Cardiac fibroblast (primary cell): Measurements from ENCODE around the gene RAB34.
A peak's percentile ranks its signal among the peaks of the same experiment; 100 is the strongest.

Experiments used
- DNase-seq, 2 donors: peaks; one replicate each; pipeline versions ENCODE4 v3.0.0 to v3.0.0-alpha.2; 2010; ENCODE audit warnings: low read depth in 2 of 2
- H3K4me3 ChIP-seq, 2 donors: replicated peaks in 1 of 2; 1 replicate in 1 of 2; 2 replicates in 1 of 2; pipeline ENCODE4 v1.5.1; 2011; ENCODE audit warnings: low read depth in 2 of 2, low read length in 2 of 2, mild to moderate bottlenecking in 2 of 2, moderate library complexity in 1 of 2
- CTCF ChIP-seq: IDR thresholded peaks from one replicate; pipeline ENCODE4 v1.5.1; 2011; ENCODE audit warnings: low read depth, mild to moderate bottlenecking, low read length, inconsistent platforms

The RAB34 gene

GRCh38 chr17:28733346-28733745, 15.7 kb upstream of the RAB34 start:
- DNase-seq: no peak
- TF ChIP-seq CTCF: no peak
- no peak overlapping the region for H3K4me3 ChIP-seq

- TF ChIP-seq CTCF: no peak
- DNase-seq: no peak
Measured at GRCh38 chr17:28729950-28730330, 12.3 kb upstream of the RAB34 start.

GRCh38 chr17:28728364-28729200, 10.9 kb upstream of the RAB34 start, which contains the start of gene NEK8:
TSS of gene NEK8 (plus strand) at chr17:28728788. CDS start at chr17:28728814, 26 bp downstream.
- peak; percentile 95 to 96 for DNase-seq
- no peak for TF ChIP-seq CTCF
- peak within 1 kb of the TSS; percentile 74 to 86 for H3K4me3 ChIP-seq

More at GRCh38 chr17:28729950-28730330, 12.3 kb upstream of the RAB34 start:
- no peak overlapping the region for H3K4me3 ChIP-seq

- DNase-seq: peak; percentile 93 to 95
- peak; percentile 99 for TF ChIP-seq CTCF
- H3K4me3 ChIP-seq: peak overlapping the region; percentile 74 to 83
Measured at GRCh38 chr17:28726627-28727491, 9.2 kb upstream of the RAB34 start.

GRCh38 chr17:28726226-28726626, 8.6 kb upstream of the RAB34 start, which contains the start of gene TLCD1:
TSS of gene TLCD1 (minus strand) at chr17:28726233. CDS start at chr17:28726097, 136 bp downstream.
- no peak for TF ChIP-seq CTCF

GRCh38 chr17:28725660-28726225, 8.1 kb upstream of the RAB34 start:
- H3K4me3 ChIP-seq: peak overlapping the region; percentile 74 to 83
- DNase-seq: peak; percentile 77 to 85
- no peak for TF ChIP-seq CTCF

More at GRCh38 chr17:28726226-28726626, 8.6 kb upstream of the RAB34 start, which contains the start of gene TLCD1:
- peak within 1 kb of the TSS; percentile 74 to 83 for H3K4me3 ChIP-seq
- DNase-seq: peak; percentile 55 to 57
